ENCODE data around the gene IRAK3. TPM values are rescaled to one million over a fixed set of nuclear protein-coding genes. Genes with fewer than 3 reads are reported as not detected.
"Not testable (repeated sequence)": the region's sequence is repeated elsewhere in the genome, so short reads cannot be mapped to it uniquely, and the experiment has no call there.

The IRAK3 gene
- total RNA-seq, 1 donor from 2014 or later, result 23.1 TPM

- no peak for DNase-seq (ENCODE audit: low spot score)
Measured at GRCh38 chr12:66210840-66211239, 21.8 kb downstream of the IRAK3 start.

GRCh38 chr12:66211573-66211972 is 22.6 kb downstream of the IRAK3 start:
- not testable (repeated sequence) for DNase-seq (ENCODE audit: low spot score)

DNA sequence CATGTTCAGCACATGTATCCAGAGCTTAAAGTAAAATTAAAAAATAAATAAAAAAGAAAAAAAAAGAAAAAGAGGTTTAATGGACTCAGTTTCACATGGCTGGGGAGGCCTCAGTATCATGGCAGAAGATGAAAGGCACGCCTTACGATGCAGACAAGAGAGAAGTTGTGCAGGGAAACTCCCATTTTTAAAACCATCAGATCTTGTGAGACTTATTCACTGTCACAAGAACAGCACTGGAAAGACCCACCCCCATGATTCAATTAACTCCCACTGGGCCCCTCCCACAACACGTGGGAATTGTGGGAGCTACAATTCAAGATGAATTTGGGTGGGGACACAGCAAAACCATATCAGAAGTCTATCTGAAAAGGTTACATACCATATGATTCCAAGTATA is 24.0 kb downstream of the IRAK3 start:
- not testable (repeated sequence) for DNase-seq (ENCODE audit: low spot score)

GRCh38 chr12:66217342-66217917 is 28.4 kb downstream of the IRAK3 start:
- DNase-seq (ENCODE audit: low spot score), result no peak

DNA sequence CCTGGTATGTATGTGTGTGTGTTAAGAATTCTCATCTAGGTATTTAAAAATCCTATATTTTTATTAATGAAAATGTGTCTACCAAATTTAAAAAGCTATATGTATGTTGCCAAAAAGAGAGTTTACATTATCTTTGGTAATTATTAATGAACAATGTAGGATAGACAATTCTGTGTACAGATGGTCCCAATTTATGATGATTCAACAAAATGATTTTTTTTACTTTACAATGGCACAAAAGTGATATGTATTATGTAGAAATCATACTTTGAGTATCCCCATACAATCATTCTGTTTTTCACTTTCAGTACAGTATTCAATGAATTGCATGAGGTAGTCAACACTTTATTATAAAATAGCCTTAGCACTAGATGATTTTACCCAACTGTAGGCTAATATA is 39.4 kb downstream of the IRAK3 start:
- DNase-seq (ENCODE audit: low spot score), result no peak

GRCh38 chr12:66232263-66232662 is 43.2 kb downstream of the IRAK3 start:
- DNase-seq (ENCODE audit: low spot score), result no peak

DNA sequence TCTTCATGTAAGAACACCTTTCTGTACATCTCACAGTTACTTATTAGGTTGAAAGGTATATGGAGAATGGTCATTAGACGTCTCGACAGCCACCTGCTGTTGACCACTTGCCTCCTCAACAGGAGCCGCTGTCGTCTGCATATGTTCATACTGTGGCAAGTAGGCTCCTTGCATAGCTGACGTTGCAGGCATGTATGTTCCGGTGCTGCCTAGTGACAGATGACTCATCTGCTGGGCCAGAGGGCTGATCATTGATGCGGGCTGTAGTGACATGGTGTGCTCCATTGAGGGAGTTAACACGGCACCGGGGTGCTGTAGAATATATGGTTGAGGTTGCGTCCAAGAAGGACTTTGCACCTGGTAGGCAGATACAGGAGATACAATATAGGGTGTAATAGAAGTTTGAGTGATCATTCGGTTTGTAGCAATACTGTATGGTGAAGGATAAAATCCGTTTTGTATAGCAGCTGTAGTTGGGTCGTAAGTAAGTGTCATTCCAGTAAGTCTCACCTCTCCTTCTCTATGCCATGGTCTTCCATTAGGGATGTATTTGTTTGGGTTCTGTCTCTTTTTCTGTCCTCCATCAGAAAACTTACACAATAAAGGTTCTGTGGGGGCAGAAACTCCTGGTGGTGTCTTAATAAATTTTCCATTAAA is 45.2 kb downstream of the IRAK3 start:
- DNase-seq (ENCODE audit: low spot score), result peak; percentile 53

DNA sequence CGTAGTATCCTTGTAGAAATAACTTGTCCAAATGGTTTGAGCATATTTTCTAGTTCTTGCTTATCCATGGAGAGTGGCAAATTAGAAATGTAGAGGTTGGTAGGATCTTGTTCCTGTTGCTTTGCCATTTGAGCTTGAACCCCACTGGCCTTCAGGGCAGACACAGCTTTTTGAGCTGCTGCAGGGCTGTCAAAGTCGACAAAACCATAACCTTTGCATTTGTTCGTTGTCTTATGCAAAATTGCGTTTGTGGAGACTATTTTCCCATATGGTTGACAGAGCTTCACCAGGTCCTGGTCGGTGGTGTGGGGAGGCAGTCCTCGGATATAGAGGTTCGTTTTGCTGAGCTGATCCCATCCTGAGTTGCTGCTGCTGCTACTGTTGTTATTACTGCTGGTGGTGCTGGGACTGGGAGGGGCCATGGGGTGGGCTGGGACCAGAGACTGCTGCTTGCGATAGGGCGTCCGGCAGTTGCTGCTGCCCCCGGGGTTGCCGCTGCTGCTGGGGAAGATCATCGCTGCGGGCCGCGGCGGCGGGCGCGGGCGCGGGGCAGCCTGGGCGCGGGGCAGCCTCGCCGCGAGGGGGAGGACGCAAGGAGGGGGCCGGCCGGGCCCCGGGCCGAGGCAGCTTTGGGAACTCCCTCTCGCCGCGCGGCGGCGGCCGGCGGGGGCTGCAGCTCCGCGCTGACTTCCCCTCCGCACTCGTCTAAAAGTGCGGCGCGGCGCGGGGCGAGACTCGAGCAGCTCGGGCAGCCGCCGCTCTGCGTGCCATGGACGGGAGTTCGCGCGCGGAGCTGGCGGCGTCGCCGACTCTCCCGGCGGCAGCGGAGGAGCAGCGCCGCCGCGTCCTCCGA is 46.0 kb downstream of the IRAK3 start:
- peak; percentile 44 for DNase-seq (ENCODE audit: low spot score)

DNA sequence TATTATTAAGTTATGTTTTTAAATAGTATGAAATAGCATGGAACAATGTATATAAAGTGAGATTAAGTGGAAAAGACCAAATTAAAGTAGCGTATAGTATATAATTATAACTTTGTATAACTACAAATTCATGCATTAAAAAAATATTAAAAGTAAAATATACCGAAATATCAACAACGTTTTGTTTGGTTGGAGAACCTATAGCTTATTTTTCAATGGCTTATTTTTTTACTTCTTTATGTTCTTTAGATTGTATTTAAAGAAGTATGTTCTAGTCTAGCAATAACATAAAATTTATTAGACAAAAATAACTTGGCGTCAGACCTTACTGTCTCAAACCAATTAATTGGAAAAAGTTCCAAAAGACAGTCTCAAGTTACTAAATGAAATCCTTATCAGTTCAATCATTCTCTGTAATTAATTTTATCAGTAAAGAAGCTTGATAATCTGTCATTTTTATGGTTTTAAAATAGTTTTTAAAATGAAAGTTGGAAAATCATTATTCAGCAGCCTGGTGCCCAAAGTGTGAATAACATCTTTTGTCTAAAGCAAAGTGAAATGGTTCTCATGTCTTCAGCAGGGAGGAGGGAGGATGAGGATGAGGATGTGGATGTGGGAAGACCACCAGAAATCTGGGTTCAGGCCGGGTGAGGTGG is 46.7 kb downstream of the IRAK3 start:
- DNase-seq (ENCODE audit: low spot score), result no peak

DNA sequence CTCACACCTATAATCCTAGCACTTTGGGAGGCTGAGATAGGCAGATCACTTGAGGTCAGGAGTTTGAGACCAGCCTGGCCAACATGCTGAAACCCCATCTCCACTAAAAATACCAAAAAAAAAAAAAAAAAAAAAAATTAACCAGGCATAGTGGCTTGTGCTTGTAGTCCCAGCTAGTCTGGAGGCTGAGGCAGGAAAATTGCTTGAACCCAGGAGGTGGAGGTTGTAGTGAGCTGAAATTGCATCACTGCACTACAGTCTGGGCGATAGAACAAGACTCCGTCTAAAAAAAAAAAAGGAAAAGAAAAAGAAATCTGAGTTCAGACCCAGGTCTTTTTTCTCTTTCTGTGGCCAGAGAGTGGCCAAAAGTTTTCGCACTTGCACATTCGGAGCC is 47.3 kb downstream of the IRAK3 start:
- DNase-seq (ENCODE audit: low spot score), result not testable (repeated sequence)

DNA sequence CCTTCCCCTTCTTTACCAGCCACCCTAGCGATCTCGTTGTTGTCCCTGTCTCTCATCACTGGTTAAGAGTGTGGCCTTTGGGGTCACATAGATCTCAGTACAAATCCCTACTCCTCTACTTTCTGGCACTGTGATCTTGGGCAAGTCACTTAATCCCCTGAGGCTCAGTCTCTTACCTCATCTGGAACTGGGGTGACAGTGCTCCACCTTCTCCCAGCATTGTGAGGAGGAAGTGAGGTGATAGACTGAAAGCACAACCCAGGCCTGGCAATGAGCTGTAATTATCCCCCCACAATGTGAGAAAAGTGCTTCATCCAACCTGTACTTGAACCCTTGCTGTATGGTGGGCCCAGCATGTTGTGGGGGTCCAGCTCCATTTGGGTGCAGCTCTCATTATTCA is 48.0 kb downstream of the IRAK3 start:
- DNase-seq (ENCODE audit: low spot score), result no peak

DNA sequence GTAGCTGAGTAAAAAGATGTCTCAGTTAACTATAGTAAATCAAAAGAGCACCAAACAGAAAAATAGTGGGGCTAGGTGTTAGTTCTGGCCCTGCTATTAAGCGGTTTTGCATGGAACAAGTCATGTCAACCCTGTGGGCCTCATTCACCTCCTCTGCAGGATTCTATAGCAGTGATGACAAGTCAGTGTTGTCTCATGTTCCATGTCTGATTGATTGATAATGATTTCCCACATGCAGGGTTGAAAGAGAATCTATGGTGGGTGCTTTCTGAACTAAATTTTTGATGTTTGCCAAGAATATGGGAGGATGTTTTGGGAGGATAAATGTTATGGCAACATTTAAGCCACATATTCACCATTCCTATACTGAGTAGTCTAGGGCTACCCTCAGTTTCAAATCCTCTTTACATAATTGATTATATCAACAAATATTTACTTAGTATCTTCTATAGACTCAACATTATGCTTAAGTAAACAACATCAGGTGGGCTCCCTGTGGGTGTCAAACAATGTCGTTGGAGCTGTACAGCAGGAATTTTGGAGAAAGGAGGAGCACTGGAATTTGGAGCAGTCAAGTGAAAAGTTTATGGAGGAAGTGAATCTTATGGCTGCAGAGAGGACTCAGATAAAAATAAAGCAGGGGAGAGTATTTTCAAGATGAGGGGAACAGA is 48.6 kb downstream of the IRAK3 start:
- DNase-seq (ENCODE audit: low spot score), result no peak

GRCh38 chr12:66239295-66239694 is 50.3 kb downstream of the IRAK3 start:
- DNase-seq (ENCODE audit: low spot score), result no peak

- no peak for DNase-seq (ENCODE audit: low spot score)
Measured at GRCh38 chr12:66240096-66240820, 51.2 kb downstream of the IRAK3 start.

DNA sequence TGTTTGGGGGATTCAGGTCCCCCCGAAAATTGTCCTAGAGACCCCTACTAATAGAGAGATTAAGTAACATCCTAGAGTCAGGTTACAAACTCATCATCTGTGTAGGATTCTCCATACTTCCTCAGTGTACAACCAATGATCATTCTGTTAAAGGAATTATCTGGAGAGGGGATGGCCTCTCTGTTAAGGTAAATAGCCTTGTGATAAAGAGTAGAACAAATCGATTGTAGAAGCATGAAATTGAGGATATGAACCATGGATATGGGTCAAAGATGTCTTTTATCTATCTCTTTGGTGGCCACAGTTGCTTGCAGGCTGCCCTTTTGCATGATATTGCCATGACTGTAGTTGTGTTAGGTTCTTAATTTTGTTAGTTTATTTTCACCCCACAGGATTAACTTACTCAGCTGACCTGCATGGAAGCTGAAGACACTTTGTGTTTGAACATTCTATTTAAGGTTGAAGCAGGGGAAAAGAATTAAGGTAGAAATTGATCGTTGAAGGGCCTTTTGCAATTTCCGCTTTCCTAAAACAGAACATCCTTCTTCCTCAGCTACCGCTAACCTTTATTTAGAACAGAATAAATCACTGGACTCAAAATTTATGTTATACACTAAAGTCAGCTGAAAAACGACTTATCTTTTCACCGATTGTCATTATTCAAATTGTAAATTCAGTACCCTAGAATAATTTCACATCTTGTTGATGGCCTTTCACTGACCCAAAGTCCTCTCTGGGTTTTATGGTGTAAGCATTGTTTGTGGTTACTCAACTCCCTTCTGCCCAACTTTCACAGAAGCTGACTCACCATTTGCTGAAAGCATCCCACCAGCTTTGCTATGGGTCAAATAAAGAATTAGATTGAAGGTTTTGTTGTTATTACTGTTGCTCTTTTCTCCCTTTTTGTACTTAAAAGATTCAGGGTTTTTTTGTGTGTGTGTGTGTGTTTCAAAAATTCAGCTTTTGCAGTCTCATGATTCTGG is 52.3 kb downstream of the IRAK3 start:
- DNase-seq (ENCODE audit: low spot score), result no peak

DNA sequence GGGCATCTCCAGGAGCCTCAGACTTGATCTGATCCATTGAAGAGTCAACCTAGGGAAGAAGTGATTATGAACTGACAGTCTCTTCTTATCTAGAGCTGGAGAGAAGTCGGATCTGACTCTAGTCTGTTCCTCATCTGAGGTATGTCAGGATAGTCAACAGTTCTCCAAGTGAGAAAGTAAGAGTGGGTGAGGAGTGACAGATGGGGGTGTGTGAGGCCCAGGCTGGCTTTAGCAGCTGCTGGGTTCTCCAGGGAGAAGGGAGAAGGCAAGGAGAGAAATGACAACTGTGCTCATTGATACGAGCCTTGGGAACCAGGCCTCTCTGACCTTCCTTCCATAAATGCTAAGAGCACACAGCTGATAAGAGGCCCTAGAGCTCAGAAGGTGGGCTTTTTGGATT is 53.3 kb downstream of the IRAK3 start:
- no peak for DNase-seq (ENCODE audit: low spot score)

DNA sequence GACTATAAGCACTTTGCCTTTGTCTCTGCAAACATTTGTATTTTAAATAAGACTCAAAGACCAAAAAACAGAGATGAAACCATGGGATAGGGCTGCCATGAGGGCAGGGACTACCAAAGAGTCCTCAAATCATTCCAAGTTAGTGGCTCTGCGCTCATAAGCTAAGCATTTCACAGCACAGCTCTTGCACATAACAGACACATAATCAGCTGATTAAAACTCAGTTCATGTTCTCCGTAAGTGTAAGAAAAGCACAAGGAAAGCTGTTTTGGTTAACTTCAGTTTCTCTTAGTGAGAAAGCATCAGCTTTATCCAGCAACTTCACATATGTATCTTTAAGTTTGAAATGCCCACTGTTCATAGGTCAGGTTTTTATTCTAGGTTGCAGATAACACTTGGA is 54.9 kb downstream of the IRAK3 start:
- DNase-seq (ENCODE audit: low spot score), result no peak

DNA sequence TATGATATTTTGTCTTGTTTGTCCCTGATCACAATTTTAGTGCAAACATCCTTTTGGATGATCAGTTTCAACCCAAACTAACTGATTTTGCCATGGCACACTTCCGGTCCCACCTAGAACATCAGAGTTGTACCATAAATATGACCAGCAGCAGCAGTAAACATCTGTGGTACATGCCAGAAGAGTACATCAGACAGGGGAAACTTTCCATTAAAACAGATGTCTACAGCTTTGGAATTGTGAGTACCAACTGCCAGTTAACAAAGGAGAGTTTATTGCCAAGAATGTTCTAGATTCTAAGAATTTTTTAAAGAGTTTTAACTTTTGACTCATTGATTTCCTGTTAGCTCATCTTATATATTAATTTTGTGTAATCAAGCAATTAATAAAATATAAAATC is 55.4 kb downstream of the IRAK3 start:
- DNase-seq (ENCODE audit: low spot score), result no peak

GRCh38 chr12:66247741-66248140 is 58.7 kb downstream of the IRAK3 start:
- DNase-seq (ENCODE audit: low spot score), result no peak

DNA sequence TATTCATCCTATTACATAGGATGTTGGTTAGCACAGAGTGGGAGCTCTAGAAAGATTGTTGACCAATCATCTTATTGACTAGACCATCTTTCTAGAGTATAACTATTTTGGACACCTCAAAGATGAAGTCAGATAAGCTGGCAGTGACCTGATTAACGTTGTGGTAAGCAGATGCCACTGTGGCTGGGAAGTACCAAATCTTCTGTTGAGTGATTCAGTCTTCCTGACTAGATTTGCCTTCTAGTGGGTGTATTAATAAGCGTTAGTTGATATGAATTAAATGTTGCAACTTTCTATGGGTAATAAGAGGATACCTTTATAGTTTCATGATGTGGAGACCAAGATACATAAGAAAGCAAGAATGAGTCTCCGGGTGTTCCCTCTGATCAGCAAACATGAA is 62.0 kb downstream of the IRAK3 start:
- no peak for DNase-seq (ENCODE audit: low spot score)
